HepG2 (cell line): ENCODE measurements around the gene FBXO10. TPM values are rescaled to one million over a fixed set of nuclear protein-coding genes. Genes with fewer than 3 reads are reported as not detected.

Experiments used
- ARID2 ChIP-seq: sonication (generic); formaldehyde crosslinking; IDR thresholded peaks from 2 replicates; pipeline ENCODE4 v1.8.1; 2022; ENCODE audit warnings: mild to moderate bottlenecking, missing genetic modification reagents, borderline replicate concordance
- GATAD2A ChIP-seq: IDR thresholded peaks from 2 replicates; pipeline ENCODE4 v1.6.1; 2016
- MBD4 ChIP-seq: IDR thresholded peaks from 2 replicates; pipeline ENCODE4 v1.6.1; 2012; ENCODE audit warnings: low read length, inconsistent platforms, borderline replicate concordance
- MTA3 ChIP-seq: sonication (generic); formaldehyde crosslinking; IDR thresholded peaks from 2 replicates; pipeline ENCODE4 v1.4.0; 2020; ENCODE audit warnings: missing genetic modification reagents
- NCOA1 ChIP-seq: sonication (generic); formaldehyde crosslinking; IDR thresholded peaks from 2 replicates; pipeline ENCODE4 v1.9.0; 2021; ENCODE audit warnings: missing genetic modification reagents
- PAF1 ChIP-seq: IDR thresholded peaks from 2 replicates; pipeline ENCODE4 v1.6.1; 2016; ENCODE audit warnings: missing genetic modification reagents, missing compliant biosample characterization
- RBM22 ChIP-seq: fragments of 200-400 bp; formaldehyde crosslinking; optimal IDR thresholded peaks from 2 replicates; pipeline ENCODE3; 2017; ENCODE audit warnings: mild to moderate bottlenecking, low read length, moderate library complexity
- RELA ChIP-seq: sonication (generic); formaldehyde crosslinking; IDR thresholded peaks from 2 replicates; pipeline ENCODE4 v1.4.0; 2020; ENCODE audit warnings: missing genetic modification reagents
- SIX1 ChIP-seq: sonication (generic); formaldehyde crosslinking; IDR thresholded peaks from 2 replicates; pipeline ENCODE4 v1.4.0; 2020; ENCODE audit warnings: missing genetic modification reagents, borderline replicate concordance
- TBL1XR1 ChIP-seq: fragments of 150-350 bp; IDR thresholded peaks from 2 replicates; pipeline ENCODE4 v1.6.1; 2014; ENCODE audit warnings: borderline replicate concordance, low read length; ENCODE audit not compliant: partially characterized antibody
- ZFP41 ChIP-seq: sonication (generic); formaldehyde crosslinking; IDR thresholded peaks from 2 replicates; pipeline ENCODE4 v1.4.0; 2020; ENCODE audit warnings: mild to moderate bottlenecking, missing genetic modification reagents, borderline replicate concordance
- ZNF335 ChIP-seq: sonication (generic); formaldehyde crosslinking; IDR thresholded peaks from 2 replicates; pipeline ENCODE4 v1.4.0; 2020; ENCODE audit warnings: missing genetic modification reagents
- ZNF33B ChIP-seq: sonication (generic); formaldehyde crosslinking; IDR thresholded peaks from 2 replicates; pipeline ENCODE4 v1.5.1; 2020; ENCODE audit warnings: mild to moderate bottlenecking, missing genetic modification reagents
- ZNF34 ChIP-seq: sonication (generic); formaldehyde crosslinking; IDR thresholded peaks from 2 replicates; pipeline ENCODE4 v1.4.0; 2020; ENCODE audit warnings: mild to moderate bottlenecking, missing genetic modification reagents, borderline replicate concordance
- ZNF644 ChIP-seq: IDR thresholded peaks from 2 replicates; pipeline ENCODE4 v1.6.1; 2016; ENCODE audit warnings: low read depth
- ZNF652 ChIP-seq: IDR thresholded peaks from 2 replicates; pipeline ENCODE4 v1.6.1; 2016; ENCODE audit warnings: low read depth, borderline replicate concordance
- ZNF790 ChIP-seq: sonication (generic); formaldehyde crosslinking; IDR thresholded peaks from 2 replicates; pipeline ENCODE4 v1.8.0; 2022; ENCODE audit warnings: missing genetic modification reagents, mild to moderate bottlenecking, borderline replicate concordance
- polyA plus RNA-seq, 8 experiments: library from polyadenylated mRNA; depleted of rRNA in 3 of 8; stranded (reverse) in 7 of 8; unstranded in 1 of 8; fragments of >200 nt; fragmentation: Illumina TruSeq in 4 of 8; extraction: Trizol in 4 of 8; gene quantifications; 2 replicates each; pipeline versions ENCODE4 v1.2.1 to v1.2.3, GENCODE V29; 2011 to 2016; ENCODE audit warnings: low read depth in 4 of 8, missing spikeins in 1 of 8, mixed read lengths in 1 of 8; ENCODE audit not compliant: insufficient read depth in 1 of 8
- total RNA-seq, 5 experiments: library from RNA; depleted of rRNA; stranded (reverse); fragments of >200 nt; fragmentation: Illumina TruSeq; extraction: Trizol; gene quantifications; 2 replicates each; pipeline ENCODE4 v1.2.3, GENCODE V29; 2016; ENCODE audit warnings: low read depth in 1 of 5
- TF ChIP-seq, protein P1 (sequence below): sonication (generic); formaldehyde crosslinking; IDR thresholded peaks from 2 replicates; pipeline ENCODE4 v1.4.0; 2020; ENCODE audit warnings: missing genetic modification reagents, borderline replicate concordance
- TF ChIP-seq, protein P2 (sequence below): conservative IDR thresholded peaks from 2 replicates; pipeline ENCODE4 v1.6.1; 2018; ENCODE audit warnings: missing genetic modification reagents
- TF ChIP-seq, protein P3 (sequence below): sonication (generic); formaldehyde crosslinking; IDR thresholded peaks from 2 replicates; pipeline ENCODE4 v1.8.0; 2022; ENCODE audit warnings: mild to moderate bottlenecking, missing genetic modification reagents, moderate library complexity
- TF ChIP-seq, protein P4 (sequence below): sonication (generic); formaldehyde crosslinking; IDR thresholded peaks from 2 replicates; pipeline ENCODE4 v1.4.0; 2020; ENCODE audit warnings: mild to moderate bottlenecking, low read depth, missing genetic modification reagents

The FBXO10 gene
- total and polyA plus RNA-seq, 2 of the 13 experiments (the other 11 are each of a cell fraction or from before 2014, with no cell fraction given): 3.1 to 5.1 TPM

DNA sequence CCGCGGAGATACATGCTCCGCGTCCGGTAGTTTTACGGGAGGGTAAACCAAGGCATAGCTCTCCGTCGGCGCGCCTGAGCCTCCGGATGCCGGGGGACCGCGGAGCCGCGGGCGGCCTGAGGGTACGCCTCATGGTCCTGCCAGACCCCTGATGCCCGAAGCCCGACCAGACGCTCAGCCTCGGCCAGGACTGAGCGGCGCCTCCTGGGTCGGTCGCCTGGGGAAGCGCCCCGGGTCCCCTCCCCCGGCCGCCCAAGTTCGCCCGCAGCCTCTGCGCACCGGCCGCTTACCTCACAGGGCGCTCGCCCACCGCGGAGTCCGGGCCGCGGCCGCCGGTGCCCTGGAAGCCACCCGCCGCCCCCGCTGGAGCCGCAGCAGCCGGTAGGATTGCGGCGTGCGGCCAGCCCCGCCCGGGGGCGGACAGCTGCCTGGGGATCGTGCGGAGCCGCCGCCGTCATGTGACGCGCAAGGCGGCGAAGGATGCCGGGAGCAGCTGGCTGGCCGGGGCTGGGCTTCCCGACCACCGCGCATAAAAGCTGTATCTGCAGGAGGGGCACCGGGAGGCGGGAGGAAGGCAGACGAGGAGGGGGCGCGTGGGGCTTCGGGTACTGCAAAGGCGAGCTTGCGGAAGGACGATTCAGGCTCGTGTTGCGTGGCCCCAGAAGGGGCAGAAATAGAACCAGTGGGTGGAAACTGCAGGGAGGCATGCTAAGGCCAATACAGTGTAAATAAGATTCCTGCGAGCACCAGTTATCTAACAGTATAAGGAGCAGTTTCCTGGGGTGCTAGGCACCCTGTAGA is at the start of gene FBXO10 (continued):
- TF ChIP-seq ZNF335 (CRISPR knock-in tag) (no peak), ZFP41 (CRISPR knock-in tag) (no peak), NCOA1 (CRISPR knock-in tag) (no peak), PAF1 (CRISPR knock-in tag) (no peak), ZNF34 (CRISPR knock-in tag) (no peak), RBM22 (no peak), SIX1 (CRISPR knock-in tag) (no peak), TBL1XR1 (no peak), RELA (no peak), ZNF644 (CRISPR knock-in tag) (no peak), ZNF33B (CRISPR knock-in tag) (no peak), ARID2 (CRISPR knock-in tag) (no peak), GATAD2A (no peak), ZNF790 (CRISPR knock-in tag) (no peak), MBD4 (no peak), MTA3 (CRISPR knock-in tag) (no peak), ZNF652 (no peak)
- TF ChIP-seq, protein P1, sequence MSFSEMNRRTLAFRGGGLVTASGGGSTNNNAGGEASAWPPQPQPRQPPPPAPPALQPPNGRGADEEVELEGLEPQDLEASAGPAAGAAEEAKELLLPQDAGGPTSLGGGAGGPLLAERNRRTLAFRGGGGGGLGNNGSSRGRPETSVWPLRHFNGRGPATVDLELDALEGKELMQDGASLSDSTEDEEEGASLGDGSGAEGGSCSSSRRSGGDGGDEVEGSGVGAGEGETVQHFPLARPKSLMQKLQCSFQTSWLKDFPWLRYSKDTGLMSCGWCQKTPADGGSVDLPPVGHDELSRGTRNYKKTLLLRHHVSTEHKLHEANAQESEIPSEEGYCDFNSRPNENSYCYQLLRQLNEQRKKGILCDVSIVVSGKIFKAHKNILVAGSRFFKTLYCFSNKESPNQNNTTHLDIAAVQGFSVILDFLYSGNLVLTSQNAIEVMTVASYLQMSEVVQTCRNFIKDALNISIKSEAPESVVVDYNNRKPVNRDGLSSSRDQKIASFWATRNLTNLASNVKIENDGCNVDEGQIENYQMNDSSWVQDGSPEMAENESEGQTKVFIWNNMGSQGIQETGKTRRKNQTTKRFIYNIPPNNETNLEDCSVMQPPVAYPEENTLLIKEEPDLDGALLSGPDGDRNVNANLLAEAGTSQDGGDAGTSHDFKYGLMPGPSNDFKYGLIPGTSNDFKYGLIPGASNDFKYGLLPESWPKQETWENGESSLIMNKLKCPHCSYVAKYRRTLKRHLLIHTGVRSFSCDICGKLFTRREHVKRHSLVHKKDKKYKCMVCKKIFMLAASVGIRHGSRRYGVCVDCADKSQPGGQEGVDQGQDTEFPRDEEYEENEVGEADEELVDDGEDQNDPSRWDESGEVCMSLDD (CRISPR knock-in tag): no peak
- TF ChIP-seq, protein P2, sequence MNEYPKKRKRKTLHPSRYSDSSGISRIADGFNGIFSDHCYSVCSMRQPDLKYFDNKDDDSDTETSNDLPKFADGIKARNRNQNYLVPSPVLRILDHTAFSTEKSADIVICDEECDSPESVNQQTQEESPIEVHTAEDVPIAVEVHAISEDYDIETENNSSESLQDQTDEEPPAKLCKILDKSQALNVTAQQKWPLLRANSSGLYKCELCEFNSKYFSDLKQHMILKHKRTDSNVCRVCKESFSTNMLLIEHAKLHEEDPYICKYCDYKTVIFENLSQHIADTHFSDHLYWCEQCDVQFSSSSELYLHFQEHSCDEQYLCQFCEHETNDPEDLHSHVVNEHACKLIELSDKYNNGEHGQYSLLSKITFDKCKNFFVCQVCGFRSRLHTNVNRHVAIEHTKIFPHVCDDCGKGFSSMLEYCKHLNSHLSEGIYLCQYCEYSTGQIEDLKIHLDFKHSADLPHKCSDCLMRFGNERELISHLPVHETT: no peak; the same call in 1 of the 2 replicates
- TF ChIP-seq, protein P3, sequence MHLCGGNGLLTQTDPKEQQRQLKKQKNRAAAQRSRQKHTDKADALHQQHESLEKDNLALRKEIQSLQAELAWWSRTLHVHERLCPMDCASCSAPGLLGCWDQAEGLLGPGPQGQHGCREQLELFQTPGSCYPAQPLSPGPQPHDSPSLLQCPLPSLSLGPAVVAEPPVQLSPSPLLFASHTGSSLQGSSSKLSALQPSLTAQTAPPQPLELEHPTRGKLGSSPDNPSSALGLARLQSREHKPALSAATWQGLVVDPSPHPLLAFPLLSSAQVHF (CRISPR knock-in tag): no peak
- TF ChIP-seq, protein P4, sequence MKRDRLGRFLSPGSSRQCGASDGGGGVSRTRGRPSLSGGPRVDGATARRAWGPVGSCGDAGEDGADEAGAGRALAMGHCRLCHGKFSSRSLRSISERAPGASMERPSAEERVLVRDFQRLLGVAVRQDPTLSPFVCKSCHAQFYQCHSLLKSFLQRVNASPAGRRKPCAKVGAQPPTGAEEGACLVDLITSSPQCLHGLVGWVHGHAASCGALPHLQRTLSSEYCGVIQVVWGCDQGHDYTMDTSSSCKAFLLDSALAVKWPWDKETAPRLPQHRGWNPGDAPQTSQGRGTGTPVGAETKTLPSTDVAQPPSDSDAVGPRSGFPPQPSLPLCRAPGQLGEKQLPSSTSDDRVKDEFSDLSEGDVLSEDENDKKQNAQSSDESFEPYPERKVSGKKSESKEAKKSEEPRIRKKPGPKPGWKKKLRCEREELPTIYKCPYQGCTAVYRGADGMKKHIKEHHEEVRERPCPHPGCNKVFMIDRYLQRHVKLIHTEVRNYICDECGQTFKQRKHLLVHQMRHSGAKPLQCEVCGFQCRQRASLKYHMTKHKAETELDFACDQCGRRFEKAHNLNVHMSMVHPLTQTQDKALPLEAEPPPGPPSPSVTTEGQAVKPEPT (CRISPR knock-in tag): peak; percentile 42; the same call in 1 of the 2 replicates
